HG03097 (cell line): Measurements from ENCODE around the gene DMWD.

Experiments
- ATAC-seq: cut with Tn5 transposase; IDR thresholded peaks from one replicate; pipeline ENCODE4 v1.9.1; 2021; ENCODE audit not compliant: unreplicated experiment, low FRiP score

The DMWD gene, protein sequence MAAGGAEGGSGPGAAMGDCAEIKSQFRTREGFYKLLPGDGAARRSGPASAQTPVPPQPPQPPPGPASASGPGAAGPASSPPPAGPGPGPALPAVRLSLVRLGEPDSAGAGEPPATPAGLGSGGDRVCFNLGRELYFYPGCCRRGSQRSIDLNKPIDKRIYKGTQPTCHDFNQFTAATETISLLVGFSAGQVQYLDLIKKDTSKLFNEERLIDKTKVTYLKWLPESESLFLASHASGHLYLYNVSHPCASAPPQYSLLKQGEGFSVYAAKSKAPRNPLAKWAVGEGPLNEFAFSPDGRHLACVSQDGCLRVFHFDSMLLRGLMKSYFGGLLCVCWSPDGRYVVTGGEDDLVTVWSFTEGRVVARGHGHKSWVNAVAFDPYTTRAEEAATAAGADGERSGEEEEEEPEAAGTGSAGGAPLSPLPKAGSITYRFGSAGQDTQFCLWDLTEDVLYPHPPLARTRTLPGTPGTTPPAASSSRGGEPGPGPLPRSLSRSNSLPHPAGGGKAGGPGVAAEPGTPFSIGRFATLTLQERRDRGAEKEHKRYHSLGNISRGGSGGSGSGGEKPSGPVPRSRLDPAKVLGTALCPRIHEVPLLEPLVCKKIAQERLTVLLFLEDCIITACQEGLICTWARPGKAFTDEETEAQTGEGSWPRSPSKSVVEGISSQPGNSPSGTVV

DNA sequence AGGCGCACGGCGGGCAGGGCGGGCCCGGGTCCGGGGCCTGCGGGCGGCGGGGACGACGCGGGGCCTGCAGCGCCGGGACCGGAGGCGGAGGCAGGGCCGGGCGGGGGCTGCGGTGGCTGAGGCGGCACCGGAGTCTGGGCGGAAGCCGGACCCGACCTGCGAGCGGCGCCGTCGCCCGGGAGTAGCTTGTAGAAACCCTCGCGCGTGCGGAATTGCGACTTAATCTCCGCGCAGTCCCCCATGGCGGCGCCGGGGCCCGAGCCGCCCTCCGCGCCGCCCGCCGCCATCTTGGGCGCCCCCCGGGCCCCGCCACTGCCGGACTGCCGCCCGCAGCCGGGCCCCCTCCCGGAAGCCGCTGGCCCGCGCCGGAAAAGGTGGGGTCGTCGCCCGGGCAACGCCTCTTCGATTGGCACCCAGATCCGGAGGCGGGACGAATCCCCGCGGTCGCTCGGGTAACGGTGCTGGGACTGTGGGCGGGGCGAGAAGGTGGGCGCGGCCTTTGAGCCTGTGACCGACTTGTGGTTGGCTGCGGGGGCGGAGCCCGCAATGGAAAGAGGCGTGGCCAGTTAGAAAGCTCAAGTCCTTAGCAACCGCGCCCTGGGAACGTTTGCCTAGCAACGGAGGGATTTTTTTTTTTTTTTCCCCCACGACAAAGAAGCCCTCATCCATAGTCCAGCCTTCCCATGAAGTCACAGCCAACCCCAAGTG is at the start of gene DMWD:
TSS of gene DMWD (minus strand) at position 376 of the 708 bp plus-strand sequence. CDS start at position 287, 89 bp downstream.
- peak; percentile 82 for ATAC-seq

GRCh38 chr19:45842198-45842597 is 49.6 kb upstream of the DMWD start:
- no peak for ATAC-seq

DNA sequence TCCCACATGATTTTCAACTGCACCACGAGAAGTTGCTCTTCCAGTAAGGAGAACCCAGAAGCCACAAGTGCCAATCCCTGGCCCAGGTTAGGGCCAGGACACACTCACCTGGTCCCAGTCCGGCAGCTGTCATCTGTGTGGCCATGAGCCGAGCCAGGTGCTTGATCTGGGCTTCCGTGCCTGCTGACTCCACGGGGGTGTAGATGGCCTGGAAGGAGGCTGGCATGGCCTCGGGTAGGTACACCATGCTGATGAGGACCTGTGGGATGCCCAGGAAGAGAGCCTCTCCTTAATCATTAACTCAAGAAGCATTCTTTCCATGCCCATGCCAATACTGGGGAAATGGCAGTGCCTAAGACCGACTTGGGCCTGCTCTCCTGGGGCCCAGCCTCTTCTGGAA is 42.3 kb upstream of the DMWD start:
- no peak for ATAC-seq

DNA sequence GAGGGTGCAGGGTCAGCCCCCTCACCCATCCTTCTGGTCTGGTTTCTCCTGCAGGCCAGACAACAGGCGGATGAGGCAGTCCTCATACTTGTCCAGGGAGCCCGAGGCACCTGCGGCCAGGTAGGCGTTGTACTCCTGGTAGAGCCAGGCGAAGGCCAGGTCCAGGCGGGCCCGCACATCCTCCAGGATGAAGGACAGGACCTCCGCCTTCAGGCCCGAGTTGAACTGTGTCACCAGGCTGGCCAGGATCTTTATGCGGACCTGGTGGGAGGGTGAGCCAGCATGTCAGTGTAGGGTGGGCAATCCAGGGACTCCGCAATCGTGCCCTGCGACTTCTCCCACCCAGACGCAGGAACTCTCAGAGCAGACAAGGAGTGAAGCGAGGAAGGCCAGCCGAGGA is 36.3 kb upstream of the DMWD start:
- ATAC-seq = no peak

DNA sequence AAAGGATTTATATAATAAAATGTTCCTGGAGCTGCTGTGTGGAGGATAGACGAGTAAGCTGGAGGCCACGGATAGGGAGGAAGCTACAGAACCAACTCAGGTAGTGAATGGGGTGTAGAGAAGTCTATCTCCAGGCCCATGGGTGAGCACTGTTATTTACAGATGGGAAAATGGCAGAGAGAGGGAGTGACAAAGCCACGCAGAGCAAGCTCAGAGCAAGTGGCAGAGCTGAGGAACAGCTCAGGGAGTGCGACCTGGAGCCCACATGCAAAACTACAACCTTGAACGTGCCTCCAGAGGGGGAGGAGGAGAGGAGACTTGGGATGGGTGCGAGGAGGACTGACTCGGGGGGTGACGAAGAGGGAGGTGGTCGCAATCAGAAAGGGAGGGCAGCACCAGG is 35.9 kb upstream of the DMWD start:
- no peak for ATAC-seq

DNA sequence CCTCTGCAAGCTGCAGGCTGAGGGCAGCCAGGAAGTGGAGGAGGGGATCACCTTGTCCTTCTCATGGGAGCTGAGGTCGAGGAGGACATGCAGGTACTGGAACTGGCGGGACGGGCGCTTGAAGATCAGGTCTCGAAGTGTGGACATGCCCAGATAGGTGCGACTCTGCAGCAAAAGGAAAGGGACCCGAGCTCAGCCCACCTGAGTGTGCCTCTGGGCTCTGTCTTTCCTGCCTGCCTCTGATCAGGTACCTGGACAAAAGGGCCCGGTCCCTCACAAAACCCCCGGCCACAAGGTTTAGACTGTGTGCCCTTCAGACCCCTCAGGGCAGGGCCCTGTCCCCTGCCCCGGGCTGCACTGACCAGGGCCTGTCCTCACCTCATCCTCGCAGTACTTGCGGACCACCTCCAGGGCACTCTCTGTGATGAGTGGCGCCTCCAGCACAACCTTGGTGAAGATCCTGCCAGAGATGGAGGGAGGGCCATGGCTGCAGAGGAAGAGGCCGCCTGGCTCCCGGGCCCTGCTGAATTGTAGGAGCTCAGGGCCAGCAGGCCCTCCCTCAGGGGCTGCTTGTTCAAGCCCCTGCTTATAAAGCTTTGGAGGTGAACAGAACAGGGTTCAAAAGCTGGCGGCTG is 34.9 kb upstream of the DMWD start:
- ATAC-seq = no peak

DNA sequence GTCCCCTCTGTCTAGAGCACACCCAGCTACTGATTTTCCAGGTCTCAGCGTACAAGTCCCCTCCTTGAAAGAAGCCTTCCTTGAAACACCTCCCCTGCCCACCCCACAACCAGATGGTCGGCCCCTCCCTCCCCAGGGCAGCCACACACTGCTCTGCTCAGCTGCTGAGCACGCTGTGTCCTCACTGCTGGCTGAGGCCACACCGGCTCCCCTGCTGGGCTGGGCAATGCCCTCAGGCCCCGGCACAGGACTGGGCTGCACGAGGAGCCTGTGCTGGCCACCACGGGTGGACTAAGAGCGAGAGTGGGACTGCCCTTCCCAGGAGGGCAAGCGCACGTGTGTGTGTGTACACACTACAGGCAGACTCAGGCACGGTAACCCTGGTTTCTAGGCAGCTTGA is 34.3 kb upstream of the DMWD start:
- ATAC-seq = no peak

- no peak for ATAC-seq
Observed at GRCh38 chr19:45825917-45826893, 33.6 kb upstream of the DMWD start.

GRCh38 chr19:45825263-45825605 is 32.6 kb upstream of the DMWD start:
- no peak for ATAC-seq

DNA sequence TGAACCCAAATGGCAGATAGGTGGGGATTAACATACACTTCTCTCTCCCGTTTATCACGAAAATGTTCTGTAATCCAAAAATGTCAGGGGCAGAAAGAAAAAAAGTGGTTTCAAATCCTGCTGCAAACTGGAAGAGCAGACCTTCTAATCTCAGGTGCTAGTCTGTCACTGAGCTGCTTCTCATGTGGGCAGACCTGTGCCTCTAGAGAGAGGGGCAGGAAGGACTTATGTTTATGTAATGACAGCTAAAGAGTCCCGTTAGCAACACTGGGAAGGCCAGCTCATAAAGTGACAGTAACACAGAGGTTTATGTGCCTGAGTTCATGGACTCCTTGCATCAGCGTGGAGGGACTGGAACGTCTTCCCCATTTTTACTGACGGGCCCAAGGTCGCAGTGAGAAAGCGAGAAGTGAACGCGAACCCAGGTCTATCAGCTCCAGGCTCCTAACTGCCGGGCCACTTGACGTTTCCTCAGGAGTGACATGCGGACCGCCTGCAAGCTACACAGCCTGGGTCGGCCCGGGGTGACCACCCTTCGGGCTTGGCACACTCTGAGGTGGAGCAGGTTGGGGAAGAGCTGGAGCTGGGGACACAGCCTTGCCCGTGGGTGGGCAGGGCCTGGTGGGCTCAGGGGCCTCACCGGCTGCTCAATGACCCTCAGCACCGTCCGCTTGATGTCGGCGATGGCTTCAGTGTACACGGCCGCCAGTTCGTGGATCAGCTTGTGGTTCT is 32.1 kb upstream of the DMWD start:
- ATAC-seq = no peak

DNA sequence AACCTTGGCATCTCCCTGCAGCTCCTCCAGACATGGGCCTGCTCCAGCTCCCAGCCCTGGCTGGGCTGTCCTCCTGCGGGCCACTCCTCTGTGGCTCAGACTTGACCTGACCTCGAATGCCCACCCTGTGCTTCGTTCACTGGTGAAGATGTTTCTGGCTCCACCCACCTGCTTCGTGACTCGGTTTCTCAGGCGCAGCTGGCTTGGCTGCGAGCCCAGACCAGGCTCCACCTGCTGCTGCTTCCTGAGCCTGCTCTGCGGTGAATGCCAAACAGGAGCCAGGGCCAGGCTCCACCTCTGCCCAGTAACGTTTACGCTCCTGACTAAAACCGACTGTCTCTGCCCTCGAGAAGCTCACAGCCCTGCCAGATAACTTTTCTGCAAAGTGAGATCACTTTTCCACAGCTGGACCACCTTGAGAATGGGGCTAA is 31.4 kb upstream of the DMWD start:
- ATAC-seq = no peak

DNA sequence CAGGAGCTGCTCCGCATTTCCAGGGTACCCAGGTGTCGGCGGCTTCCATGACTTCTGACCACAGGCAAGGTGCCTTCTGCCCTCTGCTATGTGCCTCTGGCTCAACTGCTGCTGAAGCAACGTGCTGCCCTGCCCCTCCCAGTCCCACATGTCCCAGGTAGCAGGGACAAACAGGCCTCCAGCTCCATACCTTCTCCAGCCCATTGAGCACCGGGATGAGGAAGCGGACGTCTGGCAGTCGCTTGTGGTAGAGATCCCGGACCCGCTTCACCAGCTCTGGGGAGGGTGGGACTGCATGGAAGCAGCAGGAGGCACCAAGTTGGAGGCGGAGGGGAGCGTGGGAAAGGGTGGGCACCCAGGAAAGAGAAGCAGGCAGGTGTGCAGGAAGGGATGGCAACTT is 30.5 kb upstream of the DMWD start:
- ATAC-seq = no peak

- ATAC-seq = no peak
Observed at GRCh38 chr19:45822716-45823115, 30.1 kb upstream of the DMWD start.

GRCh38 chr19:45821570-45821969 is 28.9 kb upstream of the DMWD start:
- no peak for ATAC-seq

- ATAC-seq = no peak
Observed at GRCh38 chr19:45821103-45821521, 28.5 kb upstream of the DMWD start.

- ATAC-seq = no peak
Observed at GRCh38 chr19:45820413-45821102, 27.9 kb upstream of the DMWD start.

DNA sequence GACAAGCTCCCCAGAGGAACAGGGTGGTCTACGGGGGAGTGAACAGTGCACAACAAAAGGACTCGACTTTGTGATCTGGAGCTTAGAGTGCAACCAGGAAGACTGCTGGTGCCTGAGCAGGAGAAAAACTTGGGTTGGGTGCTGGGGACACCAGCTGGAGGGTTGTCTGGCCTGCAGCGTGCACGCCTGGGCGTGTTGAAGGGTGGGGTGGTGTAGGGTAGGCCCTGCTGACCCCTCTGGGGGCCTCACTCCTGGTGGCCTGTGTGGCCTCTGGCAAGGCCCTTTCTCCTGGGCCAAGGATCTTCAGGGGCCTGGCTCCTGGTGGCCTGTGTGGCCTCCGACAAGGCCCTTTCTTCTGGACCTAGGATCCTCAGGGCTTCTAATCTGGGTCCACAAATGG is 27.1 kb upstream of the DMWD start:
- no peak for ATAC-seq

DNA sequence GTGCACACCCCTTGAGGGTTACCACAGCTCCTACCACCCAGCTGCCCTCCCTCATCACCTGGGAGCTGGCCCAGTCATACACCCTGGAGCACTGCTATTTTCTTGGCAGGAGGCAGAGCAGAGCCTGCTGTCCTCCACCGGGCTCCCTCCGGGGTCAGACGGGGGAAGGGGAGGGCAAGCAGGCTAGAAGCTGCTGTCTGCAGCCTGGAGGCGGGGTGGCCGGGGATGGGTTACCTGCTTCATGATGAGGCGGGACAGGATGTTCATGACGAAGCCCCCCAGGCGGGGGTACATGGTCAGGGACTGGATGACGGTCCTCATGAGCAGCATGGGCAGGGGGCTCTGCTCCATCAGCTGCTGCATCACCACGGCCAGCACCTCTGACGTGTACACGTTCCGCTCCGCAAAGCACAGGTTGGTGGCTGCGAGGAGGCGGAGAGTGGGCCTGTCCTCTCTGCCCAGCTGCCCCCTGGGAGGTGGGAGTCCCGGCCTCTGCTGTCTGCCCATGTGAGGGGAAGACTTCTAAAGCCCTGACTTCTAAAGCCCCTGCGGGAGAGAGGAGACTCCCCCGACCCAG is 25.2 kb upstream of the DMWD start:
- no peak for ATAC-seq
